Stomach smooth muscle (tissue), 2 donors: ENCODE measurements around the gene RAD9A.
"Not testable (repeated sequence)": the region's sequence is repeated elsewhere in the genome, so short reads cannot be mapped to it uniquely, and the experiment has no call there.

Experiments used
- H3K27ac ChIP-seq: one replicate; pipeline ENCODE4 v1.7.0; 2013; ENCODE audit warnings: mild to moderate bottlenecking, low read length, inconsistent platforms
- H3K27me3 ChIP-seq, 2 donors: one replicate each; pipeline ENCODE4 v1.7.0; 2013; ENCODE audit warnings: low read length in 2 of 2; ENCODE audit not compliant: insufficient read depth in 2 of 2, control insufficient read depth in 1 of 2
- H3K36me3 ChIP-seq, 2 donors: one replicate each; pipeline ENCODE4 v1.7.0; 2013; ENCODE audit warnings: low read length in 2 of 2; ENCODE audit not compliant: control insufficient read depth in 2 of 2, insufficient read depth in 2 of 2
- H3K4me1 ChIP-seq: one replicate; pipeline ENCODE4 v1.7.0; 2013; ENCODE audit warnings: low read length; ENCODE audit not compliant: control insufficient read depth, insufficient read depth
- H3K4me3 ChIP-seq, 2 donors: one replicate each; pipeline ENCODE4 v1.7.0; 2013; ENCODE audit warnings: low read length in 2 of 2
- H3K9ac ChIP-seq, 2 donors: one replicate each; pipeline ENCODE4 v1.7.0; 2013; ENCODE audit warnings: low read length in 2 of 2, mild to moderate bottlenecking in 1 of 2
- H3K9me3 ChIP-seq, 2 donors: one replicate each; pipeline ENCODE4 v1.7.0; 2013; ENCODE audit warnings: low read length in 2 of 2; ENCODE audit not compliant: control insufficient read depth in 2 of 2
- donor health status: healthy.
- donor health status: Pancreatic carcinoma.

RAD9A gene

GRCh38 chr11:67420646-67421429 is 29.1 kb downstream of the RAD9A start:
- H3K9ac ChIP-seq: peak overlapping the region; percentile 71 to 72
- peak overlapping the region; percentile 51 to 80 for H3K4me3 ChIP-seq
- H3K4me1 ChIP-seq: peaks cover 29% of the 10 kb centered on the region
- H3K27ac ChIP-seq: peak overlapping the region; percentile 74
- no peaks in the 10 kb centered on the region for H3K27me3 ChIP-seq
- H3K9me3 ChIP-seq: no peaks in the 10 kb centered on the region
- H3K36me3 ChIP-seq: no peaks in the 10 kb centered on the region

GRCh38 chr11:67421430-67422031 is 29.7 kb downstream of the RAD9A start:
- Histone ChIP-seq H3K27ac (no peak overlapping the region), H3K4me1 (peaks cover 22% of the 10 kb centered on the region), H3K9ac (no peak overlapping the region)

GRCh38 chr11:67422891-67423290 is 31.1 kb downstream of the RAD9A start:
- peaks cover 24% of the 10 kb centered on the region for H3K4me1 ChIP-seq
- no peak overlapping the region for H3K27ac ChIP-seq
- no peak overlapping the region for H3K9ac ChIP-seq
- H3K4me3 ChIP-seq: no peak overlapping the region
- H3K36me3 ChIP-seq: no peaks in the 10 kb centered on the region
- no peaks in the 10 kb centered on the region for H3K27me3 ChIP-seq
- no peaks in the 10 kb centered on the region for H3K9me3 ChIP-seq

More at GRCh38 chr11:67421430-67422031, 29.7 kb downstream of the RAD9A start:
- H3K36me3 ChIP-seq: no peaks in the 10 kb centered on the region
- no peaks in the 10 kb centered on the region for H3K9me3 ChIP-seq
- H3K4me3 ChIP-seq: peak overlapping the region; percentile 8 to 80
- H3K27me3 ChIP-seq: no peaks in the 10 kb centered on the region

GRCh38 chr11:67423466-67423865 is 31.7 kb downstream of the RAD9A start:
- Histone ChIP-seq H3K4me3 (no peak overlapping the region), H3K9ac (no peak overlapping the region), H3K9me3 (no peaks in the 10 kb centered on the region), H3K27me3 (no peaks in the 10 kb centered on the region), H3K36me3 (no peaks in the 10 kb centered on the region), H3K27ac (no peak overlapping the region), H3K4me1 (peaks cover 27% of the 10 kb centered on the region)

- Histone ChIP-seq H3K9me3 (no peaks in the 10 kb centered on the region), H3K27me3 (no peaks in the 10 kb centered on the region), H3K9ac (no peak overlapping the region), H3K27ac (no peak overlapping the region), H3K4me3 (no peak overlapping the region), H3K36me3 (no peaks in the 10 kb centered on the region), H3K4me1 (peaks cover 31% of the 10 kb centered on the region)
These were observed 32.3 kb downstream of the RAD9A start for GRCh38 chr11:67423891-67424613.

GRCh38 chr11:67427364-67427859 is 35.6 kb downstream of the RAD9A start:
- Histone ChIP-seq H3K27ac (peak overlapping the region; percentile 88), H3K4me3 (peak overlapping the region; percentile 96 to 98), H3K4me1 (peaks cover 26% of the 10 kb centered on the region), H3K9ac (peak overlapping the region; percentile 87 to 98), H3K36me3 (peaks cover 4 to 16% of the 10 kb centered on the region in 2 donors)
- not testable (repeated sequence) for H3K27me3 ChIP-seq, H3K9me3 ChIP-seq

GRCh38 chr11:67428052-67429001 is 36.5 kb downstream of the RAD9A start, which contains the start of gene RPS6KB2:
Gene RPS6KB2 (plus strand): TSS chr11:67428494. CDS start chr11:67428546, 52 bp downstream.
- Histone ChIP-seq H3K9me3 (no peaks in the 10 kb centered on the region), H3K27me3 (no peaks in the 10 kb centered on the region), H3K27ac (peak within 1 kb of the TSS; percentile 88), H3K4me3 (peak within 1 kb of the TSS; percentile 96 to 98), H3K4me1 (peaks cover 26% of the 10 kb centered on the region), H3K9ac (peak within 1 kb of the TSS; percentile 98), H3K36me3 (peaks cover 9 to 24% of the 10 kb centered on the region in 2 donors)

- Histone ChIP-seq H3K9me3 (no peaks in the 10 kb centered on the region), H3K27me3 (no peaks in the 10 kb centered on the region), H3K4me3 (peak overlapping the region; percentile 96 to 98), H3K36me3 (peaks cover 17 to 30% of the 10 kb centered on the region in 2 donors), H3K27ac (peak overlapping the region; percentile 88), H3K9ac (peak overlapping the region; percentile 98), H3K4me1 (peaks cover 26% of the 10 kb centered on the region)
These were observed 37.4 kb downstream of the RAD9A start for GRCh38 chr11:67429038-67429668.

- Histone ChIP-seq H3K36me3 (peaks cover 22 to 30% of the 10 kb centered on the region in 2 donors), H3K4me3 (peak overlapping the region in 1 of 2 donors; percentile 98), H3K27ac (no peak overlapping the region), H3K4me1 (peaks cover 26% of the 10 kb centered on the region), H3K27me3 (no peaks in the 10 kb centered on the region), H3K9ac (peak overlapping the region in 1 of 2 donors; percentile 42), H3K9me3 (no peaks in the 10 kb centered on the region)
These were observed 37.9 kb downstream of the RAD9A start for GRCh38 chr11:67429722-67430121.
